HepG2 (cell line): ENCODE results near the gene ATP6V0E1.

Experiments
- YY1 ChIP-seq: IDR thresholded peaks from 2 replicates; pipeline ENCODE4 v1.6.1; 2011; ENCODE audit warnings: low read length, low read depth, moderate library complexity, mild to moderate bottlenecking; ENCODE audit not compliant: insufficient read depth, insufficient replicate concordance
- ZBTB21 ChIP-seq: sonication (generic); formaldehyde crosslinking; IDR thresholded peaks from 2 replicates; pipeline ENCODE4 v1.4.0; 2020; ENCODE audit warnings: missing genetic modification reagents
- ZNF616 ChIP-seq: sonication (generic); formaldehyde crosslinking; IDR thresholded peaks from 2 replicates; pipeline ENCODE4 v1.5.0; 2020; ENCODE audit warnings: low read depth, mild to moderate bottlenecking, missing genetic modification reagents

GRCh38 chr5:173055722-173055982 is 72.1 kb downstream of the ATP6V0E1 start:
- TF ChIP-seq ZNF616, result no peak
- no peak for TF ChIP-seq ZBTB21 (CRISPR knock-in tag)
- TF ChIP-seq YY1, result no peak
